ENCODE measurements around the gene HRAS.

DNA sequence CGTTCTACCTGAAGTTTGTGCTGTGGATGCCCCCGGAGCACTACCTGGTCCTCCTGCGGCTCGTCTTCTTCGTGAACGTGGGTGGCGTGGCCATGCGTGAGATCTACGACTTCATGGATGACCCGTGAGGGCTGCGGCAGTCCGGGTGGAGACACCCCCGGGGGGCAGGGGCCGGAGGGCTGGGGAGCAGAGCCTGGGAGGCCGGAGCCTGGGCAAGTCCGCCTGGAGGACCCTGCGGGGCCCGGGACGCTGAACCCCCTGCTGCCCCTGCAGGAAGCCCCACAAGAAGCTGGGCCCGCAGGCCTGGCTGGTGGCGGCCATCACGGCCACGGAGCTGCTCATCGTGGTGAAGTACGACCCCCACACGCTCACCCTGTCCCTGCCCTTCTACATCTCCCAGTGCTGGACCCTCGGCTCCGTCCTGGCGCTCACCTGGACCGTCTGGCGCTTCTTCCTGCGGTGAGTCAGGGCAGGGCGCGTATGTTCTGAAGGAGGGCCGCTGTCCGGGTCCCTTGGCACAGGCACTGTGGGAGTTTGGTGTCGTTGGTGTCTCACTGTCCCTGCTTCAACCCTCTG, 45.7 kb downstream of the HRAS start:
- TF ChIP-seq, protein P1, sequence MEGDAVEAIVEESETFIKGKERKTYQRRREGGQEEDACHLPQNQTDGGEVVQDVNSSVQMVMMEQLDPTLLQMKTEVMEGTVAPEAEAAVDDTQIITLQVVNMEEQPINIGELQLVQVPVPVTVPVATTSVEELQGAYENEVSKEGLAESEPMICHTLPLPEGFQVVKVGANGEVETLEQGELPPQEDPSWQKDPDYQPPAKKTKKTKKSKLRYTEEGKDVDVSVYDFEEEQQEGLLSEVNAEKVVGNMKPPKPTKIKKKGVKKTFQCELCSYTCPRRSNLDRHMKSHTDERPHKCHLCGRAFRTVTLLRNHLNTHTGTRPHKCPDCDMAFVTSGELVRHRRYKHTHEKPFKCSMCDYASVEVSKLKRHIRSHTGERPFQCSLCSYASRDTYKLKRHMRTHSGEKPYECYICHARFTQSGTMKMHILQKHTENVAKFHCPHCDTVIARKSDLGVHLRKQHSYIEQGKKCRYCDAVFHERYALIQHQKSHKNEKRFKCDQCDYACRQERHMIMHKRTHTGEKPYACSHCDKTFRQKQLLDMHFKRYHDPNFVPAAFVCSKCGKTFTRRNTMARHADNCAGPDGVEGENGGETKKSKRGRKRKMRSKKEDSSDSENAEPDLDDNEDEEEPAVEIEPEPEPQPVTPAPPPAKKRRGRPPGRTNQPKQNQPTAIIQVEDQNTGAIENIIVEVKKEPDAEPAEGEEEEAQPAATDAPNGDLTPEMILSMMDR (IDR thresholded peaks at IDR 0.05 in 2 of 3, conservative IDR thresholded peaks at IDR 0.05 in 1 of 3; ENCODE audit: control insufficient read depth in 2 of 3, extremely low read depth in 1 of 3, insufficient read depth in 1 of 3, low read depth in 3 of 3, low read length in 3 of 3): no peak
- TF ChIP-seq POLR2AphosphoS2 (IDR thresholded peaks at IDR 0.05; ENCODE audit: low read depth, low read length) (no peak), ZZZ3 (IDR thresholded peaks at IDR 0.05; ENCODE audit: control insufficient read depth, insufficient read length, low read depth) (no peak)
